ENCODE results near the gene AMMECR1L.
"Not testable (repeated sequence)": the region's sequence is repeated elsewhere in the genome, so short reads cannot be mapped to it uniquely, and the experiment has no call there.

The AMMECR1L gene

DNA sequence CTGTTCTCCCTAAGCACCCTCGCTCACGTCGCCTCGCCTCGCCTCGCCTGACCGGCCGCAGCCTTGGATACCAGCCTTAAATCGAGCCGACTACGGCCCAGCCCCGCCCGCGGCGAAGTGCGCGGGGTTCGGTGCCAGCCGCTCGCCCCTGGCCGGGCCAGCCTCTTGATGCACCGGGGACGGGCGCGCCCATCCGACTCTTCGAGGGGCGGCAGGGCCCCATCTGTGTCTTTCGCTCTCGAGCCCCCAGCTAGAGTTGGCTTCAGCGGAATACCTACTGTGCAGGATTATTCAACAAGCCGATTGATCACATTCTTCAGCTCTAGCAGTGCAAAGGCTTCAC is 808 bp upstream of the AMMECR1L start:
- not testable (repeated sequence) for DNase-seq

DNA sequence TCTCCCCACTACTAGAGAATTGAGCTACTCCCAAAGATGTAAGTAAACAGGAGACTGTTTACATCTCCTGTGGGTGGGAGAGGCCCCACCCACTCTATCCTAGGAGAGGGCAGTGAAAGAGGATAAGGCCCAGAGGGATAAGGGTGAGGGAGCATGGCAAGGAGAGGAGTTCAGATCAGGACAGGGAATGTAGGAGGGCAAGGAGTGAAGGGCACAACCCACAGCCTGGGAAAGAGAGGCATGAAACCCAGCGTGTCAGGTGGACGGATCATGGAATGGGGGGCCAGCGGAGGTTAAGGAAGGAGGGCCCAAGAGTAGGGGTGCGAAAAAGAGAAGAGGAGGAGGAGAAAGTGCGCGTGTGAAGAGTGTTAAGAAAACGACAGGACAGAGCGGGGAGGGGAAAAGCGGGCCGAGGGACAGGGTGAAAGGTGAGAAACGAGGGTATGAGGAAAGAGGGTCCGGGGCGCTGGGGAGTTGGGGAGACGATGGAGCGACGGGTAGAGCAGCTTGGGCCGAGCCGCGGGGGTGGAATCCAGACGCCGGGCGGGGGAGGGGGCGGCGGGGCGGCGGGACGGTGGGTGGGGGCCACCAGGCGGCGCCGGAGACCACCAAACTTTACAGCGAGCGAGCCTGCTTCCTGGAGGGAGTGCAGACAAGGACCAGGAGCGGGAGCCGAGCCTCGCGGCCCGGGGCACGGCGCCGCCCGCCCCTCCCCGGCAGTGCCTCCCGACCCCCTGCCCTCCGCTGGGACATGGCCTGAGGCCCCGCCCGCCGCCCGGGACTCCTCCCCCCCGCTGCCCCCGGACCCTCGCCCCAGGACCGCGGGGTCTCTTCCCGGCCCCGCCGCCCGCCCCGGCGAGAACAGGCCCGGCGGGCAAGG is 655 bp downstream of the AMMECR1L start:
- DNase-seq, result peak; percentile 33

DNA sequence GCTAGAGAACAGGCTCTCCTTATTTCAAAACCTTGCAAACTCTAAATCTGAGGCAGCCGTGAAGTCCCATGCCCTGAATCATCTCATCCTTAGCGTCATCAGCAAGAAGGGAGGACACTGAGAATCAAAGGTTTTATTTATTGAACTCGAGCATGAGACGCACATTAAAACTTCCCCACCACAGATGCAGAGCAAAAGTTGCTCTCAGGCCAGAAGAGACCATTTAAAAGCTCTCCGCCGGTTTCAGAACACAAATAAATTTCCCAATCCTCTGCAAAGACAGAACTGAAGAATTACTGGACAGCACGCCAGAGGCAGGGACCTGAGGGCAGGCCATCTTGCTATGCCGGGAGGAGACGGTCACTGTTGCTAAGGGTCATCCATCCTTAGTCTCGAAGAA is 1.3 kb downstream of the AMMECR1L start:
- DNase-seq, result no peak

DNA sequence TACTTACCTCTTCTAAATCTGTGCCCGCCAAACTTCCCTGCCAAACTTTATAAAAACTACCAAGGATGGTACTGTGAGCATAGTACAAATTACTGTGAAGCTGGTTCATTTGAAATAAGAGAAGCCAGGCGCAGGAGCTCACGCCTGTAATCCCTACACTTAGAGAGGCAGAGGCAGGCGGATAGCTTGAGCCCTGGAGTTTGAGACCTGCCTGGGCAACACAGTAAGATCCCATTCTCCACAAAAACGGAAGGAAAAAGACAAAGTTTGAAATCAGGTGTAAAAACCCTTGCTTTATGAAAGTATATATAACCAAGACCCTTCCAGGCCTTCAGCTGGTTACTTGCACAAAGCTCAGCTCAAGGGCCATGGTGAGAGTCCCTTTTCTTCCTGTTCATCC is 5.9 kb downstream of the AMMECR1L start:
- no peak for DNase-seq

DNA sequence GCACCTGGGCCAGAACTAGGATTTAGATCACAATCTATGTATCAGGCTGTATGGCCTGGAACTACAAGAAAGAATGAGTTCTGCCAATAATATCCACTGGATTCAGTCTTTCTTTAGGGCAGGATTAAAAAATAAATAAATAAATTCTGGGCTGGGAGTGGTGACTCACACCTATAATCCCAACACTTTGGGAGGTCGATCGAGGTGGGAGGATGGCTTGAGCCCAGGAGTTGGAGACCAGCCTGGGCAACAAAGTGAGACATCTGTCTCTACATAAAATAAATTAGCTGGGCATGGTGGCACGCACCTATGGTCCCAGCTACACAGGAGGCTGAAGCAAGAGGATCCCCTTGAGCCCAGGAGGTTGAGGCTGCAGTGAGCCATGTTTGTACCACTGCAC is 8.1 kb downstream of the AMMECR1L start:
- no peak for DNase-seq

DNA sequence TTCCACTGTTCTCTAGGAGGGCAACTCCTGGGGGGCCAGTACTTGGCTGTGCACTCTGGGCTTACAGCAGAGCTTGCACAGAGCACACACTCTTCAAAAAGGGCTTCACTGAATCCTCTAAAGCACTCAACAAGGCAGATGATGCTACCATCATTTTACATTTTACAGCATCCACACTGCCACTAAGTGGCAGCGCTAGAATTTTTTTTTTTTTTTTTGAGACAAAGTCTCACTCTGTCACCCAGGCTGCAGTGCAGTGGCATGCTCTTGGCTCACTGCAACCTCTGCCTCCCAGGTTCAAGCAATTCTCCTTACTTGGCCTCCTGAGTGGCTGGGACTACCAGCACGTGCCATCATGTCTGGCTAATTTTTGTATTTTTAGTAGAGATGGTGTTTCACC is 8.6 kb downstream of the AMMECR1L start:
- no peak for DNase-seq

DNA sequence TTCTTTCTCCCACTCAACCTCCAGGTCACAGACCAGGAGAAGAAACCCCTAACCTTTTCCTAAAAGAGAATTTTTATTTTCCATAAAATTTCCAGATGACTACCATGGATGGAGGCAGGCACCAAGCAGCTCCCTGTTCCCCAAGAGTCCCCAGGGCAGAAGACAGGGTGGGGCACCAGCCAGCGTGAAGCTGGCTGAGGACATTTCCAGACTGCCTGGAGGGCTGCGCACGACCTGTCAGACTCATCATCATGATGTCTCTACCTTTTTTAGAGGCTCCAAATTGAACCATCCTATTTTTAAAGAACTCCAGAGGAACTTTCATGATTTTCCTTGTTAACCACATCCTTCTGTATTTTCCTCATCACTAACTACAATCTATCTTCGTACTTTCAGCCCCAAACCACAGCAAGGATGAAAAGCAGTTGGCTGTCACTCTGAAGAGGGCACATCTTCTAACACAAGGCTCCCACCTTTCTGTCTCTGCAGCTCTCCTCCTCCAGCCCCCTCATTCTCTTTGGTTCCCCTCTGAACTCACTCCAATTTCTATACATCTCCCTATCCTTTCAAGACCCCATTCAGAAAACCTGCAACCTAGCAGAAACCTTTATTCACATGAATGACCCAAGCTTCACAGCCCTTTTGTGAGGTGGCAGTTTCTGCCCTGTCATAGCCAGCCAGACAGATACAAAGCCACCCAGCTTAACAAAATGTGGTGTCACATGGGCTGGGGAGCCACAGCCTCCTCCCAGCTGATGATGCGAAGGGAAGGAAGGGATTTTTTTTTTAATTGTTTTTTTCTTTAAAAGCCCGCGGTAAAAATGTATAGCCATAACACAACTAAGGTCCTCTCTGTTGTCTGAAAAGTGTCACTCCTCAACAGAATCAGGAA is 11.1 kb downstream of the AMMECR1L start:
- DNase-seq, result no peak

DNA sequence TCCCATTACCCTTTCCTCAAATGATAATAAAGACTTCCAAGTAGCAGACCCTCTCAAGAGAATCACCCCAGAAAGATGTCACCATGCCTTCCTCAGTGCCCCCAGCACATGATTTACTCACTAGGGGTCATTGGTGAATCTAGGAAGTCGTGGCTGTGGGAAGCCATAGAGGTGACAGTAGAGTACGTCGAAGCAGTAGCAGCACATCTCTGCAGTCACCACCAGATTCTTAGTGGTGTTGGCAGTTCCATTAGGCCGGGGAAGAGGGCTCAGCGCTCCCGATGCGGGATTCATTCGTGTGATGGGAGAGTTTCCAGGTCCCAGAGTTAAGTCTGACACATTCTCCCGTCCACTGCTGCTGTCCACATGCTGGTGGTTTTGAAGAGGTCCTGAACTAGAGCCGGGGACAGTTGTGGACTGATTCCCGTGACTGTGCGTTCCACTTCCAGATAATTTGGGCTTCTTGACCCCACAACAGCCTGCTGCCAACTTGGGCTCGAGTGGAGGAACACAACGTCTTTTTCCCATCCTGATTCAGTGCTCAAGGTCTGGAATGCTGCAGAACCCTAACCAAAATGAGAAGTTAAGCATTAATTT is 12.0 kb downstream of the AMMECR1L start:
- no peak for DNase-seq

DNA sequence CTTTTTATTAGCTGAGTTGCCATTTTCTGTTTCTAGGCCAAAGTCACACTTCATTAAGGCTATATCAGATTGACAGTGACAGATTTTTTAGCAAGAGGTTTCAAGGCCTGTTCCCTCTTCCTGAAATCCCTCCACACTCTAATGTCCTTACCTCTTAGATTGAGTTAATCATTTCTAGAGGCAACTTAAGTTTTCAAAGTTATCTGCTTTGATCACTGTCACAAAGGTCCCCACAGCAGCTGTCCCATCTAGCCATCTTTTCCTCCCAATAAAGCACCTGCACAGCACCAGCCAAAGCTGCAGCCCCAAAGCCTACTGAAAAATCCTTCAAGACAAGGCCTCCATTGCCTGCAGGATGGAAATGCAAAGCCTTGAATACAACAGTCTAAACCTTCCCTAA is 13.4 kb downstream of the AMMECR1L start:
- DNase-seq, result no peak

DNA sequence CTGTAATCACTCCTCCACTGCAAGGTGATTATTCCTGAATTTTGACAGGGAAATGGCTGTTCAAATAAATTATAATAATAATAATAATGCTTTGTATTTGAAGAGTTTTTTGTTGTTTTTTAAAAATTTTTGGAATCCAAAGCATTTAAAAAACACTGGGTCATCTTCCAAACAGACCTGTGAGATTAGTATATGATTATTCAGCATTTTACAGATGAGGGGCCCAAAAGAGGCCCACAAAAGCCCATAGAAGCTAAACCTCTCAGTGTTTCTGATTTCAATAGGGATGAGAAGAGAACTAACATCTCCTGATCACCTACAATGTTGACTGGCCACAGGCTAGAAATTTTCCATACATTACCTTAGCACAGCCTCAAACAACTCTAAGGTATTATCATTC is 19.8 kb downstream of the AMMECR1L start:
- no peak for DNase-seq

DNA sequence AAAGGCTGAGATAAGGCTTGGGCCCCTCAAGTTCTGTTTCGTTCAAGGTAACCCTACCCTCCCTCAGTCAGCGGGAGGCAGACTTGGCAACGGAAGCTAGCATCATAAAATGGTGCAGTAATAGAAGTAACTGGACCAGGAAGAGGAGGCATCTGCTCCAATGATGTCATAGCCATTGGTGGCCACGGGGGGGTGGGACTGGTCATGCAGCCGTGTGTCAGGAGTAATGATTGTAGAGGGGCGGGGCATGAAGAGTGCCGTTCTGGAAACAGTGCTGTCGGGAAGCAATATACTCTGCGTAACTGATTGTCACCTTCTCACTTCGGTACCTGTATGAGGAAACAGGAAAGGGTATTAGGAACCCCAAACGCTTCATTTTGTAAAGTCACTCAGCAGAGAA is 20.9 kb downstream of the AMMECR1L start:
- no peak for DNase-seq

DNA sequence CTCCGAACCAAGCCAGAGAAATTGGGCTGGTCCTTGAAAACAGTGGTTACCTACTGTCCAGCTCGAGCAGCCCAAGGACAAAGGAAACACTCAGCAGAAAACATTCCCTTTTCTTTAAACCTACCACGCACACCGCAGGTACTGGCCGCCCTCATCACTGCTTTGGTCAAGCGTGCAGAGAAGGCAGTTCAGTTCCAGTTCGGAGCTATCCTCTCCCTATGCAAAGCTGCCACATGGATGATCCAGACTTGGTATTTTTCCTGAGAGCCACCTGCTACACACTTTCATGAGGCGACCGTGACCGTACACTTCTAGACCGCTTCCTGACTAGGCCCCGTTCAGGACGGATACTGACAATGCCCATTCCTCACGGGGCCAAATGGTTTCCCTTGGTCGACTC is 23.5 kb downstream of the AMMECR1L start:
- no peak for DNase-seq

DNA sequence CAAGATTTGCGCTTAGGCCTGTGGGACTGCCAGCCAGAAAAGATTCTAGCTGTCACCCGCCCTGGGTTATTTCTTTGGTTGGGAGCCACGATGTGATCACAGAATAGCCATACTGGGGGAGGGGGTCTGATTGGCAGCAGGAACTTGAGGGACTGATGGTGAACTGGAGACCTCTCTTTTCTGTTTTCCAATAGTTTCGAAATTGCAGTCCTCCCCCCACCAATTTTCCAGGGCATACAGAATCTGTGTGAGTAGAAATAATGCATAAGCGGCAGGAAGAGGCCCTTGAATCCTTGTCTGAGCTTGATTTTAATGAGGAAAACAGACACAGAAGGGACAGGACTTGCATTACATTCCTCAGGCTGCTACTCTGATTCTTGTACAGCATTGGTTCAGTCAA is 25.6 kb downstream of the AMMECR1L start:
- no peak for DNase-seq

DNA sequence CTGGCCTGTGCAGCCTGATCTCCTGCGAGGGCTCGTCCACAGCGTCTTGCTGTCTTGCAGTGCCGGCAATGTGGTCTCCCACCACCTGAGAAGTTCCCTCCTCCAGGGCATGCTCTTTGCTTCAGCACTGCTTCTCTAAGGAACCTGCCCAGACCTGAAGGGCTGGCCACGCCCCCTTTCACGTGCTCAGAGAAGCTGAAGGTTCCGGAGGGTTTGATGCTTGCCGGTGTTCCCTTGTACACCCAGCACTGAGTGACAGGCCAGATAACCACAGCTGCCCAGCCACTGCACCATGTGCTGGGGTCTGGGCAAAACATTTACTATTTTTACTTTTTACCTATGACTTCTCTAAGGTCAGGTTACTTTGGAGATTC is 26.1 kb downstream of the AMMECR1L start:
- DNase-seq, result peak; percentile 55

DNA sequence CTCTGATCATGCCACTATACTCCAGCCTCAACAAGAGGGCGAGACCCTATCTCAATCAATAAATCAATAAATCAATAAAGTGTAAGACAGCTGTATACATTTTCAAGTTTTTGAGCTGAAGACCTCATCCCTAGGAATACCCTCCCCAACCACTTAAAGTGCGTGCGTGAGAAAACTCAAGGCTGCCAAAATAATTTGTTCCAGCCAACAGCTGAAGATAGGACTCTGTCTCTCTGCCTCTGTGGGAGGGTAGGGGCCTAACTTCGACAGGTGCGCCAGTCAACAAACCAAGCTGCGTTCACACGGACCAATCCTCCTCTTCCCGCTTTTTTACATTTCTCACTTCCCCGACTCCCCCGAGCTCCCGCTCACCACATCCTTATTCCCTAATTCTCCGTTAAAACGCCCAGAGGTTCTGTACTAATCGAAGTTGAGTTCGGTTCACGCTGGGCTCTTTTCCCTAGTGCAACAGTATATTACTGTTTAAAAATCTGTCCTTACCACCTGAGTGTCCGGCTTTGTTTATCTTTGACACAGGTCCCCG is 28.4 kb downstream of the AMMECR1L start:
- DNase-seq, result peak; percentile 34

DNA sequence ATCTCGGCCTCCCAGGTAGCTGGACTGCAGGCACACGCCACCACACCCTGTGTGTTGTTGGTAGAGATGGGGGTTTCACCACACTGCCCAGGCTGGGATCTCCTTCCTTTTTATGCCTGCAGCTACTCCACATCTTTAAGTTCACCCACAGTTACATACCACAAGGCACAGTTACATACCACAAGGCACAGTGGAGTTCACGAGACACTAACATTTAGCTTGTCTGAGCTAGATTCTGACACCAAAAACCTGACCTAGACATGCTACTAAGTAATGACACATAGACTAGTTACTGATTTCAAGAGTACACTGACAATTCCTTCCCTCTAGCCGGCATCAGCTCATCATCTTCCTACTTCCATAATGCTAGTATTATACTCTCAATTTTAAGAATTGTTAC is 32.1 kb downstream of the AMMECR1L start:
- DNase-seq, result no peak

DNA sequence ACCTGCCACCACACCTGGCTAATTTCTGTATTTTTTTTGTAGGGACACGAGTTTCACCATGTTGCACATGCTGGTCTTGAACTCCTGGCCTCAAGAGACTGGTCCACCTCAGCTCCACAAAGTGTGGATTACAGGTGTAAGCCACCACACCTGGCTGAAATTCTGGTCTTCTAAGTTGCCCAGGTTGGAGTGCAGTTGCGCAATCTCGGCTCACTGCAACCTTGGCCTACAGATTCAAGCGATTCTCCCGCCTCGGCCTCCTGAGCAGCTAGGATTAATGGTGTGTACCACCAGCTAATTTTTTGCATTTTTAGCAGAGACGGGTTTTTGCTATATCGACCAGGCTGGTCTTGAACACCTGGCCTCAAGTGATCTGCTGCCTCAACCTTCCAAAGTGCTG is 33.4 kb downstream of the AMMECR1L start:
- no peak for DNase-seq

DNA sequence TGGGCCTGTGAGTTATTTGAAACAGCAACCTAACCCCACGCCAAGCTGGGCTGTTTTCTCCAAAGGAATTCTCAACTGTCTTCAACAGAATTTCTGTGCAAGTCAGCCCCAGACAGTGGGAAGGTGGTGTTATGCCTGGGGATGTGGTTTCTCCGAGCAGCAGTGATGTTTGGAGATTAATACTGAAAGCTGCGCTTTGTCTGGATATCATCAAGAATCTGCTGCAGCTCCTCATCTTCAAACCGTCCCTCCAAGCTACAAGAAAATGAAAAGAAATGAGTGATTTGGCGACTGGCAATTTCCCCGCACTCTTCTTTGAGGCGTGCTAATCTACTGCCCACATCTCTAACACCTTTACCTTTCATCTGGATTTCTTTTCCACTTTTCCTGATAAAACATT is 37.8 kb downstream of the AMMECR1L start:
- no peak for DNase-seq

DNA sequence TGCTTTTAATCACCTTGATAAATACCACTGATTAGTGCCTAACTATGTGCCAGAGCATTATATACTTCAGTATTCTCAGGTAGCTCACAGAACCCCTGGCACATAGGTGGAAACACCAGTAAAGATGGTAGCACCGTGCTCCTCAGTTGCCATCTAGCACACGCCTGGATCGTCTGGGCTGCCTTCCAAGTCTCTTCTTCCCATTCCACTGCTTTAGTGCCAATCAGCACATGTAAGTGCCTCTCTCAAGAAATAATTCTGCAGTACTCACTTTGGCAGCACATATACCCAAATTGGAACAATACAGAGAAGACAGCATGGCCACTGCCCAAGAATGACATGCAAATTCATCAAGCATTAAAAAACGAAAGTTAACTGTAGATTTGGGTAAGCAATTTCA is 40.8 kb downstream of the AMMECR1L start:
- no peak for DNase-seq

DNA sequence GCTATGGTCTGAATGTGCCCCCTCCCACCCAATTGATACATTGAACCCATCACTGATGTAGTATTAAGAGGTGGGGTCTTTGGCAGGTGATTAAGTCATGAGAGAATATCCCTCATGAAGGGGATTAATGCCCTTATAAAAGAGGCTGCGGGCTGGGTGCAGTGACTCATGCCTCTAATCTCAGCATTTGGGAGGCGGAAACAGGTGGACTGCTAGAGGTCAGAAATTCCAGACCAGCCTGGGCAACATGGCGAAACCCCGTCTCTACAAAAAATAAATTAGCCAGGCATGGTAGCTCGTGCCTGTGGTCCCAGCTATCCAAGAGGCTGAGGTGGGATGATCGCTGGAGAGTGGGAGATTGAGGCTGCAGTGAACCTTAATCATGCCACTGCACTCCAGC is 42.1 kb downstream of the AMMECR1L start:
- DNase-seq, result no peak

DNA sequence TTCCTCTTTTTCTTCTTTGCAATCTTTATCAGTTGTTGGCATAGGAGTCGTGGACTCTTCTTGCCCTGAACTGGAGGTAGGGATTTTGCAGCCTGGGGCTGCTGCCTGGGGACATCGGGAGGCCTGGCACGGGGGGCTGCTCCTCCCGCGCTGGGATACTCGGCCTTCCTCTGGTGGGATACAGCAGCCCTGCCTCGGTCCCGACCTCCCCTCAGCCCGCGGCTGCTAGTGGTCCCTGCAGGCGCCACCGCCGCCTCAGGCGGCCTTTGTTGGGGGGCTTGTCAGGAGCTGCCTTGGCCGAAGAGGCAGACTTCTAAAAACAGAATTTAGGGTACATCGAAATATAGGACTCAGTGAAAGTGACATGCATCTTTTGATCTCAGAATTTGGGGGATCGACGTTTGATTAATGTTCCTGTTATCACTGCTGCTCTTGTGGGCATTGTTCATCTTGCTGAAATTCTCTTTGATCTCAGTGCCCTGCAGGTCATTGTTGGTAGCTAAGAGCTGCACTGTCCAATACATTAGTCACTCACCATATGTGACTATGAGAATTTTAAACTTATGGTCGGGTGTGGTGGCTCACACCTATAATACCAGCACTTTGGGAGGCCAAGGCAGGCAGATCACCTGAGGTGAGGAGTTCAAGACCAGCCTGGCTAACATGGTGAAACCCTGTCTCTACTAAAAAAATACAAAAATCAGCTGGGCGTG is 44.1 kb downstream of the AMMECR1L start:
- no peak for DNase-seq

DNA sequence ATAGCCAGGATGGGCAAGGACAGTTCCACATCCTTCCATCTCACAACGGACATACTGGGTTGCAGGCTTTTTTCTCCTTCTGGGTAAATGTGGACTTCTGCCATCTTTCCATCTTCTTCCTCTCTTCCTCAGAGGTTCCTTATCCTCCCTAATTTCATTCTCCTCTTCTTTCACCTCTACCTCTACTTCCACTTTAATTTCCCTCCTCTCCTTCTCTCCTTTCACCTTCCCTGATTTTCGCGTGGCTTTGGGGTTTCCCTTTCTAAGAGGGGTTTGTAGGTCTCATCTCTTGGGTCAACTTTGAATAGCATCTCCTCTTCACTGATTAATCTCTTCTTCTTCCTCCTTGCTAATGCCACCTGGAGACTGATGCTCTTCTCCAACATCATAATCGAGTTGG is 44.9 kb downstream of the AMMECR1L start:
- no peak for DNase-seq

DNA sequence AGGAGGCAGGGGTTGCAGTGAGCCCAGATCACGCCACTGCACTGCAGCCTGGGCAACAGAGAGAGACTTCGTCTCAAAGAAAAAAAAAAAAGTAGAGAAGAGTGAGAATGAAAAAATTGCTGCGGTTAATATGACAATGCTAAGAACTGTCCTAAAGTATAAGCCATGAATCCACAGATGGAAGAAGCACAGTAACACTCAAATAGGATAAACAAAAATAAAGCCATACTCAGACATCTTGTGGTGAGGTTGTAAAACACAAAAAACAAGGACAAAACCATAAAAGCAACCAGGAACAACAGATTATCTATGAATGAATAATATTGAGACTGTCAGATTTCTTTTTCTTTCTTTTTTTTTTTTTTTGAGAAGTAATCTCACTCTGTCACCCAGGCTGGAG is 50.8 kb downstream of the AMMECR1L start:
- DNase-seq, result no peak

Data from activated CD4-positive, CD25-positive, alpha-beta regulatory T cell treated with anti-CD3 and anti-CD28 coated beads, Interleukin-2, amount 50 U/mL, for 72 hours (primary cell).